Measurements from ENCODE around the gene GPHA2.

The GPHA2 gene

DNA sequence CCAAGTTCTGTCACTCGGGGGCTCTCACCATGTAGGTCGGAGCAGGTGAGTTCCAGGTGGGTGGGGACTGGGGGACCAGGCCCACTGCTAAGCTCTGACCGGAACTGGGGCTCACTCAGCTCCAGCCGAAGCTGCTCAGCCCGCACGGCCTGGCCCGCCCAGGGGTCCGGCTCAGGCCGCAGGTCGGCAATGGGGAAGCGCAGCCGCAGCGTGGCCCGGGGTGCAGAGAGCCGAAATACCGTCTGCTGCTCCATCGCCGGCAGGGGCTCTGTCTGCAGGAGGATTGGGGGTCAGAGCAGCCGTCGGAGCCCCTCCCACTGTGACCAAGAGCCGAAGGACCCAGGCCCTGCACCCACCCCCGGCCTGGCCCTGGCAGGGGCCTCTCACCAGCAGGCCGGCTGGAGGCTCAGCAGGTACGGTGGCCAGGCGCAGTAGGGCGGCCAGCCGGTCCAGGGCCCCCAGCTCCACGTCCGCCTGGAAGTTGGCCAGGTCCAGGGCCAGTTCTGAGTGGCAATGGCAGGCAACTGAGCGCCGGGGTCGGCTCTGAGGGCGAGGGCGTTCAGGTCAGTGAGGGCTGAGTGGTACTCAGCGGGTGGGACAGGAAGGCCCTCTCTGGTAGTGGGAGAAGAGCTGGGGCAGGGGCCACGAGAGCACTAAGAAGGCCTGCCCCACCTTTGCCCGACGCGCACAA is 25.9 kb downstream of the GPHA2 start:
- DNase-seq, result no peak

DNA sequence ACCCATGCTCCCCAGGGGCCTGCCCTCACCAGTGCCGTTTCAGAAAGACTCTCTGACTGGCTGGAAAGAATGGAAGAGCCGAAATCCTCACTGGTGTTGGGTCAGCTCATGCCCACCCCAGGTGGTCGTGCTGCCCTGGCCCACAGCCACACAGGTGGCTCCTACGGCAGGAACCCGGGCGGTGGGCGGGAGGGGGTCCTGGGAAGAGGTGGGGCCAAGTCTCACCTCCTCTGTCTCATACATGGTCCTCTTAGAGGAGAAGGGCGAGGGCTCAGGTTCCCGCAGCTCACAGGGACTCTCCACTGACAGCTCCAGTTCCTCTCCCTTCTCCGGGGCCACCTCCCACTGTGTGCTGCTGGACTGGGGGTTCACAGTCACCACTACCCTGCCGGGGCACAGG is 26.9 kb downstream of the GPHA2 start:
- DNase-seq, result no peak

DNA sequence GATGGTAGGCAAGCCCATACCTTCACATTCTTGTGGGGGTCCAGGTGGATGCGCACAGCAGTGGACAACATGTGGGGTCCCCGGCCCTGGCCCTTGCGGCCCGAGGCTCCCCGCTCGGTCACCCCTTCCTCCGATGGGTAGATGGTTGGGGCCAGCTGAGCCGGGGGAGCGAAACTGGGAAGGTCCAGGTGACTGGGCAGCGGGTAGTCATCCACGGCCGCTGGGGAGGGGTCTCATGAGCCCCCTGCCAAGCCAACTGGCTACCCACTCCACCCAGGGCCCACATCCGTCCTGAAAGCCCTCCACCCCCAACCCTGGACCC is 29.4 kb downstream of the GPHA2 start:
- no peak for DNase-seq

DNA sequence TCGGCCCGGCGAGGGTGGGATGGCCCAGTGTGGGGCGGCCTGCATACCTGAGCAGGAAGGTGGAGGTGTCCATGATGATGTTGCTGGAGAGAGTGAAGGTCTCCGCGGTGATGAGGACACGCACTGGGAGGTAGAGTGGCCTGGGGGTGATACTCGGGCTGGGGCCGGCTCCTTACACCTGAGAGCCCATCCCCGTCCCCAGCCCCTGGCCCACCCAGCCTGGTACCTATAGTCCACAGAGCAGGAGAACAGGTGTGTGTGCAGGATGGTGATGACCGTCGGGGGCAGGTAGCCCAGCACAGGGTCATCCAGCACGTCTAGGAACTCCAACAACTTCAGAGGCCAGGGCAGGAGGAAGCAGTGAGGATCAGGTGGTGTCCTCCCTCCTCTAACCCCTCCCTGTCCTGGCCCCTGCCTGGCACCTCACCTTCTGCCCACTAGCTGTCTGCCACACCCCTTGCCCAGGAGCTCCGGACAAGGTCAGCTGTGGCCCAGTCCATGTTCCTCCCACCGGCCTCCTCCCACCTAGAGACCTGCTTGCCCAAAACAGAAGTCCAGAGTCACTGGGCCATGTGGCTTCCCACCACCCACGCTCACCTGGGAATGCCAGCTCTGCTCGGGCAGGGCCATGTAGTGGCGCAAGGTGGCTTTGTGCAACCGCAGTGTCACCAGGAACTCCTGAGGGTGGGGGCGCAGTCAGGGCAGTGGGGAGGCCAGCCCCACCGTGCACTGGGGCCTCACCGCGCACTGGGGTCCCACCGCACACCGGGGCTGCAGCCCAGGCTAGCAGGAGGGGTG is 30.0 kb downstream of the GPHA2 start:
- no peak for DNase-seq

DNA sequence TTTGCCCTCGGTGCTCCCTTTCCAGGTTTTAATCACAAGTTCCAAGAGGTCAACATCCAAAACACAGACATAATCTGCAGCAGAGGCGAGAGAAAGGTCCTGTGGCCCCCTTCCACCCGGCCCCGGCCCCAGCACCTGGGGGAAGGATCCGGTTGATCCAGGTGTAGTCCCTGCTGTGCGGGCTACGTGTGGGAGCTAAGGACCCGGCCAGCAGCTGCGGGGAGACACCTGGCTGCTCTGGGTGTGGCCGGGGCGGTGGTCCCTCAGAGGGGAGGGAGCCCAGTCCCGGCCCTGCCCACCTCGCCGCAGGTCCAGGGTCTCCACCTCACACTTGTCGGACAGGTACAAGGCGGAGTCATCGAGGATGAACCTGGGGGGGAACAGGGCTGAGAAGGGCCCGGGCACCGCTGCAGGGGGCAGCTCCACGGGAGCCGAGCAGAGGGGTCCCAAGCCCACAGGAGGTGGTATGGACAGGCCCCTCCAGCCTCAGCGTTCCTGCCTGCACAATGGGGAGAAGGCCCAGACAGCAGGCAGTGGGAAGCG is 32.3 kb downstream of the GPHA2 start:
- DNase-seq, result no peak

DNA sequence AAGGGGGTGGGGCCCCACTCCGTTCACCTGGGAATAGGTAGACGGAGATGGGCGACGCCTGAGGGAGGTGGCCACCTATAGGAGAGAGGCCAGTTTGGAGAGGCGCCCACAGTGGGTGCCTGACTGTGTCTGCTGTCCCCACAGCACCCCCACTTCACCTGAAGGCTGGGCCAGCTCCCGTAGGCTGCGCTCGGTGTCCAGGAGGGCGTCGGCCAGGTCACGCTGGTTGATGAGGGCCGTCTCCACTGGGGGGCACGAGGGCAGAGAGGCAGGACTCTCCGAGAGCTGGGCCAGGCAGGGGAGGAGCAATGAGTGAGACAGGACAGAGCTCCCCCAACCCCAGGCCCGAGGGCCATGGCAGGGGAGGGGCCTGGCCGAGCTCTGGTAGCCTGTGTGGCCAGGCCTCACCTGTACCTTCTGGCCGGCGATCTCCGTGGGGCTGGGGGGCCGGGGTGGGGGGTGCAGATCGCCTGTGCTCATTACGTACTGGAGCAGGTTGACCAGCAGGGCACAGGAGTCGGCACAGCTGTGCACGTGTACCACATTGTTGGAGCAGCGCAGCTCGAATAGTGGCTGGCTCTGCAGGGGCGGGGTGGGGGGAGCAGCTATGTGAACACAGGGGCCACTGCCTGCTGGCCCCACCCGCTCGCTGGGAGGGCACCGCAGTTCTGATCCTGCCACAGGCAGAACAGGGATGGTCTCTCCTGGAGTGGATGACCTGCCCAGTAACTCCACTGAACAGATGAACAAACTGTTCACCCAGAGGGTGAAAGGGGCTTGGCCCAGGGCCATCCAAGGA is 33.4 kb downstream of the GPHA2 start:
- DNase-seq, result no peak

DNA sequence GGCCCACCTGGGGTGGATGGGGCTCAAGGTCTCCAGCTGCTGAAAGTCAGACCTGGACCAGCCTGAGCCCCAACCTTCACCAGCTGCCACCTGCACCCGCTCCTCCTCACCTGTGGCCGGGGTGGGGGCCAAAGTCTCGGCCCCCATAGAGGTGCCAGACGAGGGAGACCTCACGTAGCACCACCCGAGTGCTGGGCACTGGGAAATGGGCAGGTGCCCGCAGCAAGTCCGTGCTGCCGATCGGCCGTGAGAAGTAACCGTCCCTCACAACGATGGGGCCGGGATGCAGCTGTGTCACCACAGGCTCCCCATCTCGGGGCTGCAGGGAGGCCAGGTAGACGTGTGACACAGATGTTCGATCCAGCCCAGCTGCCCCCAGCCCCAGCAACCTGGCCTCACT is 34.9 kb downstream of the GPHA2 start:
- DNase-seq, result no peak

DNA sequence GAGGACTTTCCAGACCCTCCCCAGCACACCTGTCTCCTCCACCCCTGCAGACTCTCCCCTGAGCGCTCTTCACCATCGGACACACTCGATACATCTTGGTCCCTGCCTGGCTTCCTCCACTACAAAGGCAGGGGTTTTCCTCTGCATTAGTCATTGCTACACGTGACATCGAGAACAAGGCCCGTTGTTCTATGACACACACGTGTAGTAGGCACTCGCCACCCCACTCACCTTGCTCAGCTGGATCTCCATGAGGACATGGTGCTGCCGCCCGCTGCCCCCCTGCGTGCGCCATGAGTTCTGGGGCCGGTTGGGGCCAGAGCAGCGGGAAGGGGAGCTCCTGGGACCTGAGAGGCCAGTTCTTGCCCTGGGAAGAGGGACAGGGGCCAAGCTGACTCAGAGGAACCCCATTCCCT is 35.4 kb downstream of the GPHA2 start:
- no peak for DNase-seq

DNA sequence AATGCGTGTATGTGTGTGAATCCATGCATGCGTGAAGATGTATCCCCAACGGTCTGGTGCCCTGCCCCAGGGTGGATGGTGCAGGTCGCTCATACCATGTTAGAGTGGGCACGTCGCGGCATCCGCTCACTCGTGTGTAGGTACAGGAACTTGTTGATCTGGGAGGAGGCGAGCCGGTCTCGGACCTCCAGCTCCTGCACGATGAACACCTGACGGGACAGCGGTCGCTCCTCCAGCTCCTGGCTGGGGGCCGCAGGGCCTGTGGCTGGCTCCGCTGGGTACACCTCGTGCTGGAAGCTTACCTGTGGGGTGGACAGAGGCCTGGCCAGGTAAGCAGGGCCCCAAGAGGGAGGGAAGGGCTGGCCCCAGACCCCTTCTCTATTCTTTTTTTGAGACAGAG is 37.2 kb downstream of the GPHA2 start:
- DNase-seq, result no peak

DNA sequence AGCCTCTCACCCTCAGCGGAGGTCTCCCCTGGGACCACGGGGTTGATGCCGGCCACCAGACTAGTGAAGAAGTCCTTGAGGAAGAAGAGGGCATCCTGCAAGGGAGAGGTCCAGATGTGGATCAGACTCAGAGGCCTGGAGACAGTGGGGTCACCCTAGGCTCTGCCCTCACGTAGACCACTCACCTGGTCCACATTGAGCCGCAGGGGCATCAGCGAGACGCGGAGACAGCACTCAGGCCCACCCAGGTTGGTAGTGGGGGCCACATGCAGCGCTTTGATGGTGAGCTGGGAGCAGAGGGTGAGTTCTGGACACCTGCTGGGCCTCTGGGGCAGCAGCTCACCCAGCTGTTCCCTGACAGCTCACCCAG is 37.6 kb downstream of the GPHA2 start:
- DNase-seq, result no peak

DNA sequence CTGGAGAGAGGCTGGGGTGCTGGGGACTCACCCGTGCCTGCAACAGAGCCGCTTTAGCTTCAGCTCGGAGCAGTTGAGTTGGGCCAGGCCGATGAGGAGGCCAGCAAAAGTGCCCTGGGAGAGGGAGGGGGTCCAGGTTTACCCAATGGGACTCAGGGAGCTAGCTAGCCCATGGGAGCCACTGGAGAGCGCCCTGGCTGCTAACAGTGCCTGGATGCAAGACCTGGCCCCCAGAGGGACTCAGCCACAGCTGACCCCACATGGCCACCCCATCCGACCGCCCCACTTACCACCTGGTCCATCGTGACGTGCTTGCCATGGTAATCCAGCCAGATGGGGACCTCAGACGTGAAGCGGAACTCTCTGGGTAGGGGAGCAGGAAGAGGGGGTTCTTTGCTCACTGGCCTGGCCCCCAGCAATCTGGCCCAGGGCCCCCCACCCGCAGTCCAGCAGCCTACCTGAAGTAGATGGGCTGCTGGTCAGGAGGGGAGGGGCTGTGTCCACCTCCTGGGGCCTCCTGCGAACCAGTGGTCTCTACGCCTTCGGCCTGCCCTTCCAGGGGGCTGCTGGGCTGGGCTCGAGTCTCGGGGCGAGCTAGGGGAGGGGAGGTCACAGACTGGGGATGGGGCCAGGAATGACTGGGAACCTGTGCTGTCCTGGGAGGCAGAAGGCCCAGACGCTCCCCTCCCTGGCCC is 38.2 kb downstream of the GPHA2 start:
- no peak for DNase-seq

DNA sequence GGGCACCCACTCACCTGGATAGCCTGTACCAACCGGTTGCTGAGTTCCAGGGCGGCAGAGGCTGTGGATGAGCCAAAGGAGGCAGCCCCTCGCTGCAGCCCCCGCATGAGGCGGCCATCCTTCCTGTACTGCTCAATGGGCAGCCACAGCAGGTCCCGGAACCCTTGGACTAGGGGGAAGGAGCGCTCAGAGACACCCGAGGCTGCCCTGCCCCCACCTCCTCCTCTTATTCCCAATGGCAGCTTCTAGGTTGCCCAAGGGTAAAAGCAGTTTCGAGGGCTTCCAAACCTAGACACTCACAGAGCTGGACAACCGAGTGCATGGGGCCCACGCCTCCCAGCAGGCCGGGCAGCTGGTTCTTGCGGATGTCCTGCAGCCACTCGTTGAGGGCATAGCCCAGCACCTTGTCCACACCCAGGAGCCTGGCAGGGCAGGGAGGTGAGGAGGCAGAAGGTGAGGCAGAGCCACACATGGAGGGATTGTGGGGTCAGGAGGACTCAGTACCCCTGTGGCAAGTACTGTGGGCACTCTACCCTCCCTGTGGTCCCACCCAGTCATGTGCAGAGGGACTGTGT is 39.2 kb downstream of the GPHA2 start:
- no peak for DNase-seq

DNA sequence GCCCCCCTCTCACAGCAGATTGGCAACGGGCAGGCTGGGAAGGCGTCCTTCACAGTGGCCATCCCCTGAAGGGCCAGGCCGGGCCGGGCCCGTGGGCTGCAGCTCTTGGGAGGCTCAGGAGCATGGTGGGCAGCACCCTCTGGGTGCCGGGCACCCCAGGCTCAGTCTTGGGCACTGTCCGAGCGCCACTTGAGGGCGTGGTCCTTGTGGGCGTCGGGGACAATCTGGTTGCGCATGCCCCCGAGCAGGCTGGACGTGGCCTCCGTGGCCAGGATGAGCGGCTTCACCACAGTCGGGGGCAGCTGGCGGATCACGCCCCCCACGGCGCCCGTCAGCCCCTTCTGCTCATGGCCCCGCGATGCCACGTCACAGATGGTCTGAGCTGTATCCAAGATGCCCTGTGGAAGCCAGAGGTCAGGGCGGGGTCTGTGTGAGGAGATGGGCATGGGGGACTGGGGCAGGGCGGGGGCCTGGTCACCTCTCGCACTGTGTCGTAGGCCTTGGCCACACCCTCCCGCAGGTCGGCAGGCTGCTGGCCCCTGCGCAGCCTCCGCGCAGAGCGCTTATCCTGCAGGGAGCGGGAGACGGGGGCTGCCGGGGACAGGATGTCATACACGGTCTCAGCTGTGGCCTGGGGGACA is 40.8 kb downstream of the GPHA2 start:
- DNase-seq, result no peak

DNA sequence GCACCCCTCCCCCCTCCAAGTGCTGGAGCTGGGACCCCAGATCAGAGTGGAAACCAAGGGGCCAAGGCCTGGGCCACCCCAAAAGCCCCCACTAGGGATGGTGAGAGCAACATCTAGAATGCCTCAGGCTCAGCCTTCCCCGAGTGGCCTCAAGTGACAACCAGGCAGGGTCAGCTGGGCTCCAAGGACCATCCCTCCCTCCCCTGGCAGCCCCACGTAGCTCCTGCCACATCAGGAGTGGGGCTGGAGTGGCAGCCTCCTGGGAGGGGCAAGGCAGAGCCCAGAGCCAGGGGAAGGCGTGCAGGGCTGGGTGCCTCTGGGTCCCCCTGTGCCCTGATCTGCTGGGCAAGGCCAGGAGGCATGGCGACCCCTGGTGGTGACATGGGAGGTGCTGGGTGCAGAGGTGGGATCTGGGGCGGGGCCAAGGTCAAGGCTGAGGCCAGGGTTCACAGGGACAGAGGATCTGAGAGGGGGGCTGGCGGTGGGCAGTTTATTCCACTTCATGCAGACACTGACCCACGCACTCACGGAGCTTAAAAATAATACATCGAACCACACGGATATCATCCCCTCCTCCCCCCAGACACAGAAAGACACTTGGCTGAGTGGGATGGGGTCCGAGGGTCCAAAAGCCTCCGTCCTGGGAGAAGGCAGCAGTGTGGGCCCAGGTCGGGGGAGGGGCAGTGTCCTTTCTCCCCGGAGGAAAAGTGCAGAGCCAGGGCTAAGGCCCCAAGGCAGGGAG is 41.5 kb downstream of the GPHA2 start:
- peak; percentile 62 for DNase-seq

DNA sequence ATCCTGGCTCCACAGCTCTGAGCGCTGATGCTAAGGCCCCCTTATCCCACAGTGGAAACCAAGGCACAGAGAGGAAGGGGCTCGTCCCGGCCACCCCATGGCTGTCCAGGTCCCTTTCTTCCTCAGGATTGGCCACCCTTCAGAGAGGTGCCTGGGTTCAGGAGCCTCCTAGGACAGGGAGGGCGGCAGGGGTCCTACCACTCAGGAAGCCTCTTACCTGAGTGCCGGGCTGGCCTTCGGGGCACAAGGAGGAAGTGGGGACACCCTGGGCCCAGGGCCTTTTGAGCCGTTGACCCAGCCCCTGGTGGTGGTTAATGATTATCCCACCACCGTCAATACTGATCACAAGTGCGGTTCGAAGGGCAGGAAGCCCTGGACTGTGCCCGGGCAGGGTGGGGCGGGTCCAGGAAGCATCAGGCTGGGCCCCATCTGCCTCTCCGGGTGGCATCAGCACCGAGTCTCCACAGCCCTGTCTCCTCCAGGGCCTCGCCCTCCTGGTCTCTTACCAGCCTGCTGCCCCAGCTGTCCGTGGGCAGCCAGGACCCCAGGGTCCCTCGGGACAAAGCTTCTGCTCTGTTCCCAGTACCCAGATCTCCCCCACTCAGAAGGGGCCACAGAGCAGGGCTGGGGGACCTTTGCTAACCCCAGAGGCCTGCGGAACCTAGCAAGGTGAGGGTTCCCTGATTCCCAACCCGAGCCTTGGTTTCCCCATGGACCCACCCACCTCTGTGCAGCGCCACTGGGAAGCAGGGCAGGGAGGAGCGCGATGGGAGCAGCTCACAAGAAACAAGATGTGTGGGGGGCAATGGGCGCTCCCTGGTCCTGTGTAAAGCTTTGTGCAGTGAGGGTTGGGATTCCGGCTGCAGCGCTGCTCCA is 42.3 kb downstream of the GPHA2 start:
- DNase-seq, result no peak

DNA sequence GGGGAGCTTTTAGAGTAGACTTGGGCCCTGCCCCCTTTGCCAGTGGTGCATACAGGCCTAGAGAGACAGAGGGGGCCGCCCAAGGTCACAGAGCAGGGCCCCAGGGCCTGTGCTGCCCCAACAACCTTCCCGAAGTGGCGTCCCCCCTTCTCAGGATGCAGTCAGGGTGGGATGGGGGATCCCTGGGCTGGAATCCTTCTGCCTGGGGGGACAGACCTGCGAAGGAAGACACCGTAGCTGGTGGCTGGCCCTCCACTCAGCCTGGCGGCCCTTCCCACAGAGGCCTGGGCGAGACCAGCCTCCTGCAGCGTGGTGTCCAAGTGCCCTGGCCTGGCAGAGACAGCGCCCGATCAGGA is 42.9 kb downstream of the GPHA2 start:
- DNase-seq, result no peak

DNA sequence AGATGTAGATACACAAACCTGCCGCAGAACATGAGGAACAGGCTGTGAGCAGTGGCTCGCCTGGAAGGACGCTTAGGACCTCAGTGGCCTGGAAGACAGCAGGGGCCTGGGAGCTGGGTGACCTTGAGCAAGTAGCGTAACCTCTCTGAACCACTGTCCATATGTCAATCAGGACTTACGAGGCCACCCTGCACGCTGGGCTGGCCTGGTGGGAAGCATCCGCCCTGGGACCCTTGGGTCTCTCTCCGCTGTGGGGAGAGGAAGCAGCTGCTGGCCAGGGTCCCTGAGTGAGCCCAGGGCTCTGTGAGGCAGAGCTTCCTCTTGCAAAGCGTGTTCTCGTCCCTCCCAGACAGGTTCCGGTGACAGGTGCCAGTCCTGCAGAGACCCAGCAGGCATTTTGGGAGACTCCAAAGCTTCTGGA is 43.3 kb downstream of the GPHA2 start:
- no peak for DNase-seq

DNA sequence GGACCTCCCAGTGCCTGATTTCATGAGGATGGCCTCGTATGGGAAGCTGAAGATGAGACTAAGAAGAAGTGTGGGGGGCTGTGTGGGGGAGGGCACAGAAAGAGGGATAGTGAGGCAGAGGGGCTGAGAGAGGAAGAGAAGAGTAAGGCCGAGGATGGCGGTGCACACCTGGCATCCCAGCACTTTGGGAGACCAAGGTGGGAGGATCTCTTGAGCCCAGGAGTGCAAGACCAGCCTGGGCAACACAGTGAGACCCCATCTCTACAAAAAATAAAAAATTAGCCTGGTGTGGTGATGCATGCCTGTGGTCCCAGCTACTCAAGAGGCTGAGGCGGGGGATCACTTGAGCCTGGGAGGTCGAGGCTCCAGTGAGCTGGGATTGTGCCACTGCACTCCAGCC is 43.8 kb downstream of the GPHA2 start:
- DNase-seq, result no peak

DNA sequence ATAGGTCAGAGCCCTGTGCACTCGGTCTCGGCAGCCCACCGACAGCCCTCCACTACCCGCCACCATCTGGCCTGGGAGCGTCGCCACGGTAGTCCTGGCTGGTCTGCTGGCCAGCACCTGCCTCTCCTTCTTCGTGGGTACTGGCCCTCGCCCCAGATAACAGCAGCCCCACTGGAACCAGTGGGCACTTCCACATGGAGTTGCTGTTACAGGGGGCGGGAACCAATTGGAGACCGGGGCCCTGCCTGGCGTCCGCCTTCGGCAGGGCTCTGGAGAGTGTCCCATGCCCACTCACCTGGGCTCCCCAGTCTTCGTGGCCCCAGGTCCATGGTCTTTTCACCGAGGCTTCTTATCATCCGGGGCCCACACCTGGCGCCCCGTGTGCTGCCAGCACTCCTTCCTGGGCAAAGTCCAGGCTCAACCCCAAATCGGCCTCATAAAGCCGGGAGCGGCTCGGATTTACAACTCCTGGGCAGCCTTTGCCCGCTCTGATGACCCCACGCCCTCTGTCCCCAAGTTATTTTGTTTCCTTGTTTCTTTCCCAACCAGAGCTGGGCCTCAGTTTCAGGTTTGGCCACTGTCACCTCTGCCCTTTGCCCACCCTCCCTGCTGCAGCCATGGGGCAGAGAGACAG is 44.4 kb downstream of the GPHA2 start:
- DNase-seq, result no peak

DNA sequence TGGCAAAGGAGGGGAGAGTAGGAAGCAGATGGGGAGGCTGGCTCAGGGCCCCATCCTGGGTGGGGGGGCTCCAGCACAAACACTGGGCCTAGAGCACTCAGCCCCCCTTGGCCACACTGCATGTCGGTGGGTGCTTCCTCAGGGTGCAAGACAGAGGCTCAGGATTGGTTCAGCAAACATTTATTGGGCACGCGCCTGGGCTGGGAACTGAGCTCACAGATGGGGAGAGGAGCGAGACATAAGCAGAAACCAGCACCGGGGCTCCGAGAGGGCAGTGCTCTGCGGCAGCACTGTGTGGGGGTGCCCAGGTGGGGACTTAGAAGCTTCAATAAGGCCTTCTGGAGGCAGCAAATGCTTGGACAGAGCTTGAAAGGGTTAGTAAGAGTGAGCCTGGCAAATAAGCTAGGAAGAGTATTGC is 45.2 kb downstream of the GPHA2 start:
- DNase-seq, result no peak
